GM12878 (cell line): Measurements from ENCODE around the gene ENPP6. TPM values are rescaled to one million over a fixed set of nuclear protein-coding genes. Genes with fewer than 3 reads are reported as not detected.

ENCODE experiments used
- ATAC-seq: fragments of 200-7000 bp; cut with Tn5 transposase; 3 replicates; pipeline ENCODE4 v1.9.1; 2020; ENCODE audit warnings: mild to moderate bottlenecking, moderate library complexity
- BruUV-seq: library from RNA; stranded (reverse); fragments of 400-500 nt; replicated peaks from 2 replicates; lab custom pipeline; 2021; lab: Mats Ljungman, UMichigan
- CTCF ChIA-PET: fragments of 300-600 bp; sonication (Branson Sonifier 250); formaldehyde crosslinking; extraction: SDS; loops from one replicate; lab custom pipeline; 2021; ENCODE audit warnings: inconsistent platforms; lab: Yijun Ruan, JAX
- POLR2A ChIA-PET: fragments of 350-600 bp; formaldehyde crosslinking; extraction: SDS; loops from one replicate; lab custom pipeline; 2021; ENCODE audit warnings: inconsistent platforms; lab: Charles Lee
- RAD21 ChIA-PET: fragments of 300-600 bp; sonication (Branson Sonifier 250); formaldehyde crosslinking; loops from one replicate; lab custom pipeline; 2023; ENCODE audit warnings: antibody characterized with exemption; ENCODE audit not compliant: unreplicated experiment; lab: Charles Lee
- SMC1A ChIA-PET: fragments of 300-600 bp; sonication (Branson Sonifier 250); formaldehyde crosslinking; loops from one replicate; lab custom pipeline; 2023; ENCODE audit not compliant: unreplicated experiment, uncharacterized antibody; lab: Charles Lee
- DNase-seq: peaks from one replicate; pipeline ENCODE4 v3.0.0-alpha.2; 2011; ENCODE audit warnings: low read depth, low spot score
- FAIRE-seq: peaks from 3 replicates; lab custom pipeline; 2011; peaks lifted over from hg19 to GRCh38; lab: Jason Lieb, UNC
- H2AFZ ChIP-seq: 2 replicates; pipeline ENCODE4 v1.6.0; 2011; ENCODE audit warnings: low read depth, low read length, control low read depth; ENCODE audit not compliant: control insufficient read depth
- H3K27ac ChIP-seq: 2 replicates; pipeline ENCODE4 v1.5.1; 2011; ENCODE audit warnings: control low read depth; ENCODE audit not compliant: control insufficient read depth, insufficient read depth
- H3K27me3 ChIP-seq, 2 experiments: replicated peaks in 1 of 2; 2 replicates each; pipeline versions ENCODE4 v1.6.0 to v1.6.1; 2011; ENCODE audit warnings: low read length in 1 of 2; ENCODE audit not compliant: control insufficient read depth in 2 of 2, insufficient read depth in 2 of 2
- H3K36me3 ChIP-seq, 2 experiments: 2 replicates each; pipeline ENCODE4 v1.5.1; 2011; ENCODE audit warnings: low read length in 1 of 2; ENCODE audit not compliant: control insufficient read depth in 2 of 2, insufficient read depth in 2 of 2
- H3K4me1 ChIP-seq: 2 replicates; pipeline ENCODE4 v1.6.1; 2011; ENCODE audit warnings: mild to moderate bottlenecking, low read length, moderate library complexity, mixed read lengths; ENCODE audit not compliant: control insufficient read depth, insufficient read depth
- H3K4me2 ChIP-seq: 2 replicates; pipeline ENCODE4 v1.6.0; 2011; ENCODE audit warnings: control low read depth; ENCODE audit not compliant: control insufficient read depth, insufficient read depth
- H3K4me3 ChIP-seq: fragments of 200-600 bp; sonication (generic); 2 replicates; pipeline ENCODE4 v1.5.1; 2016
- H3K79me2 ChIP-seq: 2 replicates; pipeline ENCODE4 v1.6.0; 2011; ENCODE audit warnings: low read length; ENCODE audit not compliant: control insufficient read depth, insufficient read depth
- H3K9ac ChIP-seq: 2 replicates; pipeline ENCODE4 v1.8.0; 2011; ENCODE audit warnings: low read length, control low read depth, mixed read lengths; ENCODE audit not compliant: control insufficient read depth, insufficient read depth
- H3K9me3 ChIP-seq: replicated peaks from 3 replicates; pipeline ENCODE4 v1.5.1; 2011; ENCODE audit warnings: mild to moderate bottlenecking, low read length; ENCODE audit not compliant: control insufficient read depth, insufficient read depth
- H4K20me1 ChIP-seq: 2 replicates; pipeline ENCODE4 v1.6.0; 2011; ENCODE audit not compliant: control insufficient read depth, insufficient read depth
- CHD2 ChIP-seq: IDR thresholded peaks from 2 replicates; pipeline ENCODE4 v1.6.1; 2011; ENCODE audit warnings: low read depth, low read length, improper control_type of control experiment, borderline replicate concordance
- HCFC1 ChIP-seq: fragments of 150-350 bp; IDR thresholded peaks from 2 replicates; pipeline ENCODE4 v1.6.1; 2014; ENCODE audit warnings: low read length
- PKNOX1 ChIP-seq: fragments of 450-650 bp; IDR thresholded peaks from 2 replicates; pipeline ENCODE4 v1.6.1; 2016; ENCODE audit warnings: mild to moderate bottlenecking
- POLR2AphosphoS5 ChIP-seq: IDR thresholded peaks from 2 replicates; pipeline ENCODE4 v1.6.1; 2011; ENCODE audit warnings: mild to moderate bottlenecking, low read length, inconsistent platforms
- RELB ChIP-seq: fragments of 450-650 bp; IDR thresholded peaks from 2 replicates; pipeline ENCODE4 v1.6.1; 2017; ENCODE audit warnings: low read depth, mild to moderate bottlenecking, moderate library complexity
- SIX5 ChIP-seq: IDR thresholded peaks from 2 replicates; pipeline ENCODE4 v1.6.1; 2011; ENCODE audit warnings: mild to moderate bottlenecking, low read depth, low read length, moderate library complexity; ENCODE audit not compliant: severe bottlenecking
- SRF ChIP-seq, 2 experiments: IDR thresholded peaks; 2 replicates each; pipeline ENCODE4 v1.6.1; 2011; ENCODE audit warnings: low read depth in 2 of 2, low read length in 2 of 2, mild to moderate bottlenecking in 1 of 2, moderate library complexity in 1 of 2
- ZBTB33 ChIP-seq: fragments of 450-650 bp; IDR thresholded peaks from 2 replicates; pipeline ENCODE4 v1.6.1; 2017; ENCODE audit warnings: mild to moderate bottlenecking
- ZNF24 ChIP-seq: fragments of 450-650 bp; IDR thresholded peaks from 2 replicates; pipeline ENCODE4 v1.6.1; 2017; ENCODE audit warnings: antibody characterized with exemption, mild to moderate bottlenecking
- ZNF384 ChIP-seq: IDR thresholded peaks from 2 replicates; pipeline ENCODE4 v1.6.1; 2012; ENCODE audit warnings: low read depth, mild to moderate bottlenecking, low read length, improper control_type of control experiment, borderline replicate concordance
- WGBS: methylation state at CpG from one replicate; pipeline ENCODE4 v1.1.6; 2016; ENCODE audit warnings: low lambda C conversion rate; ENCODE audit not compliant: insufficient replicate concordance, insufficient coverage; ENCODE audit errors: missing lambda C conversion rate; 5-methylcytosine and 5-hydroxymethylcytosine counted together
- in situ Hi-C: fragments of 300-500 bp; cut with MboI; formaldehyde crosslinking; loops from 9 replicates; pipeline ENCODE4 v1.14.3; 2018; ENCODE audit warnings: mixed read lengths
- intact Hi-C: fragments of 100-400 bp; cut with micrococcal nuclease; formaldehyde crosslinking; loops from one replicate; pipeline ENCODE4 v1.14.2; 2022; ENCODE audit not compliant: unreplicated experiment
- polyA plus RNA-seq, 11 experiments: library from polyadenylated mRNA; depleted of rRNA in 4 of 11; unstranded in 6 of 11; stranded (reverse) in 5 of 11; fragments of >200 nt; fragmentation: Nextera tagmentation in 4 of 11; fragmentation: Illumina TruSeq in 1 of 11; extraction: Ambion mirVana in 4 of 11; extraction: Trizol in 1 of 11; gene quantifications; 1 replicate in 1 of 11; 2 replicates in 10 of 11; pipeline versions ENCODE4 v1.2.1 to v1.2.3, GENCODE V29; 2011 to 2016; ENCODE audit warnings: inconsistent platforms in 2 of 11, missing spikeins in 2 of 11, low read depth in 1 of 11
- total RNA-seq, 4 experiments: library from RNA; depleted of rRNA in 3 of 4; stranded (reverse); fragments of >200 nt in 3 of 4; fragmentation: Illumina TruSeq in 1 of 4; extraction: Trizol in 1 of 4; gene quantifications; 2 replicates each; pipeline versions ENCODE4 v1.2.1 to v1.2.3, GENCODE V29; 2013 to 2021
- TF ChIP-seq, protein P1 (sequence below): IDR thresholded peaks from 2 replicates; pipeline ENCODE4 v1.6.1; 2011; ENCODE audit warnings: borderline replicate concordance, low read depth, mild to moderate bottlenecking, moderate library complexity, low read length; ENCODE audit not compliant: insufficient read depth, poor library complexity, severe bottlenecking
- TF ChIP-seq, protein P2 (sequence below): IDR thresholded peaks from 2 replicates; pipeline ENCODE4 v1.6.1; 2011; ENCODE audit warnings: low read depth, mild to moderate bottlenecking, low read length, moderate library complexity, borderline replicate concordance; ENCODE audit errors: extremely low read depth
- TF ChIP-seq, protein P3 (sequence below): fragments of 150-350 bp; IDR thresholded peaks from 2 replicates; pipeline ENCODE4 v1.6.1; 2014; ENCODE audit warnings: mild to moderate bottlenecking, low read depth, low read length

The ENPP6 gene
- total and polyA plus RNA-seq, 10 of the 15 experiments (the other 5 are each of a cell fraction or from before 2014, with no cell fraction given) = 0.04 to 1.0 (median 0.44) TPM; not detected in 1

DNA sequence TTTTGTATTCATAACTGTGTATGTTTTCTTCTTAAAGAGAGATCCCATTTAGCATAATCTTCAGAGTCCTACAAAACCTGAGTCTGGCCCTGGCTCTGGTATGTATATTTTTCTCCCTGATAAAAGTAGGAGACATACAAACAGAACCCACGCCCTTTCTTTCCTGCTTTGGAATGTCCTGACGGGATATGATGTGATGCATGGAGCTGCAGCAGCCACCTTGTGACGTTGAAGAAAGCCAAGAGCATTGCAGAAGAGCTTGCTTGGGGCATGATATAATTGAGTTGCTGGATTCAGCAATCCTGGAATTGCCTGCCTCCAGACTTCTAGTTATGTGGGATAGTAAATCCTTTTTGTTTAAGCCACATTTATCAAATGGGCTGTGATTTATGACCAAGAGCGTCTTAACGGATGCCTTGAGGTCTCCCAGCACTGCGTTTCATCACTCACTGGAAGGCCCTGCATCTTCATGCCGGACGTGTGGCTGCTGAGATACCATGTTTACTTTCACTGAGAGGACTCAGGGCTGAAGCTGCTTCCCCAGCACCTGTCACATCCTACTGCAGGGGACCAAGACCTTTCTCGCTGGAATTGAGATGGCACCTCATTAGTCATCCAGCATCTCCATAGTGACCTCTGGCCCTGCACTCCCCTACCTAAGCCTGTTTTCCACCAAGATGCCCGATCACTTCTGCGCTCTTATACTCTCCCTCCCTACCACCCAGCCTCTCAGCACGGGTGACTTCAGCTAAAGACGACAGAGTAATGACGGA lies 107.0 kb downstream of the ENPP6 start (continued):
- TF ChIP-seq ZBTB33 (no peak), SRF (IDR thresholded peaks at IDR 0.05; ENCODE audit: low read depth in 2 of 2, low read length in 2 of 2) (no peak), SIX5 (no peak)
- TF ChIP-seq, protein P1, sequence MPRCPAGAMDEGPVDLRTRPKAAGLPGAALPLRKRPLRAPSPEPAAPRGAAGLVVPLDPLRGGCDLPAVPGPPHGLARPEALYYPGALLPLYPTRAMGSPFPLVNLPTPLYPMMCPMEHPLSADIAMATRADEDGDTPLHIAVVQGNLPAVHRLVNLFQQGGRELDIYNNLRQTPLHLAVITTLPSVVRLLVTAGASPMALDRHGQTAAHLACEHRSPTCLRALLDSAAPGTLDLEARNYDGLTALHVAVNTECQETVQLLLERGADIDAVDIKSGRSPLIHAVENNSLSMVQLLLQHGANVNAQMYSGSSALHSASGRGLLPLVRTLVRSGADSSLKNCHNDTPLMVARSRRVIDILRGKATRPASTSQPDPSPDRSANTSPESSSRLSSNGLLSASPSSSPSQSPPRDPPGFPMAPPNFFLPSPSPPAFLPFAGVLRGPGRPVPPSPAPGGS = no peak

DNA sequence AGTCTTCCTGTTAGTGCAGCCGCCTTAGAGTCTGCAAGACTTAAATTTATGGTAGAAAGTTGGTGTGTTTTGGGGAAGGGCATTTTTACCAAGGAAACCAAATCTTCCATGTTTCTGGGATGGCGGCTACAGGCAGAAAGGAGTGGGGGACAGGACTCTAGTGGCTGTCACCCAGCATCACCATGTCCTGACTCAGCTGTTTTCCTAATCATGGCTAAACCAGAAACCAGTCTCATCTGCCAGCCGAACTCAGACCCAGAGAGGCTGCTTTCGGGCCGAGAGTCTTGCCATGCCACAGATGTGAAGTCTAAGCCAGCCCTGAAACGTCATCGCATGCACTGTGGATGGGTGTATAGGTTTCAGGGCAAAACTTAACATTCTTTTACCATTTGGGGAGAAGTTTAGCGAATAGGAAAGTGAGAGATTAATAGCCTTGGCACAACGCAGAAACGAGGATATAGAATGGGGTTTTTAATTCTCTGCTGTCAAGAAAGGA lies 109.6 kb downstream of the ENPP6 start:
- no peaks in the 10 kb centered on the region for H3K79me2 ChIP-seq
- TF ChIP-seq ZNF24 (no peak), CHD2 (no peak), ZNF384 (no peak), PKNOX1 (no peak), RELB (no peak), HCFC1 (no peak), POLR2AphosphoS5 (no peak)
- TF ChIP-seq, protein P2, sequence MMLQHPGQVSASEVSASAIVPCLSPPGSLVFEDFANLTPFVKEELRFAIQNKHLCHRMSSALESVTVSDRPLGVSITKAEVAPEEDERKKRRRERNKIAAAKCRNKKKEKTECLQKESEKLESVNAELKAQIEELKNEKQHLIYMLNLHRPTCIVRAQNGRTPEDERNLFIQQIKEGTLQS = no peak
- TF ChIP-seq, protein P3, sequence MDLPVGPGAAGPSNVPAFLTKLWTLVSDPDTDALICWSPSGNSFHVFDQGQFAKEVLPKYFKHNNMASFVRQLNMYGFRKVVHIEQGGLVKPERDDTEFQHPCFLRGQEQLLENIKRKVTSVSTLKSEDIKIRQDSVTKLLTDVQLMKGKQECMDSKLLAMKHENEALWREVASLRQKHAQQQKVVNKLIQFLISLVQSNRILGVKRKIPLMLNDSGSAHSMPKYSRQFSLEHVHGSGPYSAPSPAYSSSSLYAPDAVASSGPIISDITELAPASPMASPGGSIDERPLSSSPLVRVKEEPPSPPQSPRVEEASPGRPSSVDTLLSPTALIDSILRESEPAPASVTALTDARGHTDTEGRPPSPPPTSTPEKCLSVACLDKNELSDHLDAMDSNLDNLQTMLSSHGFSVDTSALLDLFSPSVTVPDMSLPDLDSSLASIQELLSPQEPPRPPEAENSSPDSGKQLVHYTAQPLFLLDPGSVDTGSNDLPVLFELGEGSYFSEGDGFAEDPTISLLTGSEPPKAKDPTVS = no peak

More for the DNA sequence above, 109.6 kb downstream of the ENPP6 start:
- Histone ChIP-seq H3K9ac (no peak overlapping the region), H3K36me3 (no peaks in the 10 kb centered on the region), H3K4me1 (no peaks in the 10 kb centered on the region), H3K4me3 (no peak overlapping the region), H3K4me2 (no peak overlapping the region), H4K20me1 (no peaks in the 10 kb centered on the region), H3K9me3 (no peaks in the 10 kb centered on the region; the same call in 2 of the 3 replicates), H3K27me3 (no peaks in the 10 kb centered on the region; a peak in 1 of 4 replicates), H3K27ac (no peak overlapping the region), H2AFZ (no peak overlapping the region)
- SMC1A ChIA-PET = no interaction called here
- RAD21 ChIA-PET = no interaction called here
- FAIRE-seq (no peak), ATAC-seq (no peak), DNase-seq (no peak)
- intact Hi-C loops = no loop called here
- CTCF ChIA-PET = interaction anchor here (1.1 kb wide), 1 partner anchor 7 kb away, joined by 3 read pairs; no protein-coding TSS in a partner anchor
- in situ Hi-C loops = no loop called here
- BruUV-seq = no TSS peak
- WGBS = 38% methylated on average over 10 of the region's 10 CpGs
- POLR2A ChIA-PET = no interaction called here
